A549 treated with AZD2906 at 1 μM for 4 hours (cell line): ENCODE data around the gene MAT1A. TPM values are rescaled to one million over a fixed set of nuclear protein-coding genes. Genes with fewer than 3 reads are reported as not detected.

Experiments used
- total RNA-seq: library from RNA; stranded (reverse); fragments of 200-300 nt; extraction: Qiagen RNA extraction; gene quantifications from 5 replicates; pipeline ENCODE4 v1.2.3, GENCODE V29; 2022

Gene MAT1A
- total RNA-seq: 0.01 to 0.23 TPM (median 0.08 TPM) in 5 replicates

DNA sequence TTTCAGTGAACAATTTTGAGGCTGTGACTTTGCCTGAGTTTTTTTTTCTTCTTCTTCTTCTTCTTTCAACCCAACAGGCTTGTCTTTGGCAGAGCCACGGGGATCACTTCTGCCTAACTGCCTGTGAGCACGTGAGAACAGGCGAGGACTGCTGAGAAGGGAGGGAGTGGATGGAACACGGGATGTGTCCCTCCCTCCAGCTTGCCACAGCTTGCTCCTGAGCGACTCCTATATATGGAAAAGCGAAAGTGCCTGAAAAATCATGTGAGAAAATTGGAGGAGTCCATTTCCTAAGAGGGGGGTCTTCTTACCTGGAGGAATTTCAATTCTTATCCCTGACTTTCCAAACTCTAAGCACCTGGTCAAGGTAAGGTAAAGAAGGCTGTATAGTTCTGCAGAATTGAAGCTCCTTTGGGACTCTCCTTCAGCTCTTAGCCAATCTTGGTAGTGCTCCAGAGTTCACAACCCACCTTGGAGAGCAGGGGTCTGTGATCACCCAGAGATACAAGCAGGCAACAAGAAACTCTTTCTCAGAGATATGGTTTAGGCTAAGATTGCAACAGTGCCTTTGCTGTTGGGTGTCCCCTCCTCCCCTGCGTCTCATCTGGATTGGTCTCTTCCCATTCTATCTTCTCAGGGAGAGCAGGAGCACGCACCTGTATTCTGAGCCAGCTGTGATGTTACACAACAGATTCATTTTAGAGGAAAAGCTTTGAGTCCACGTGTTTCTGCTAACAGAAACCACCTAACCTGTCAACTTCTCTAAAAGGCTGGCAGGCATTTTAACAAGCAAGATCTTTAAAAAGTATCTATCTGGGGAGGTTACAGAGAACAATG, at the start of gene MAT1A:
Gene MAT1A (minus strand): TSS at position 208 of the 837 bp plus-strand sequence. CDS start 235 bp downstream, outside the sequence.

Other genes starting within 250 kb of the MAT1A start
- 16.4 to 24.7 TPM (median 21.5 TPM) in 5 replicates for gene TMEM254, start 211.0 kb downstream of the MAT1A start, total RNA-seq
- gene PLAC9, start 156.9 kb downstream of the MAT1A start, total RNA-seq: 0.16 to 0.30 TPM (median 0.17 TPM) in 3 of 5 replicates, not detected in the others
- gene ANXA11, start 84.1 kb downstream of the MAT1A start, total RNA-seq: 145 to 213 TPM (median 201 TPM) in 5 replicates
- not detected in 5 replicates for gene DYDC1, start 67.1 kb upstream of the MAT1A start, total RNA-seq
- gene DYDC2, start 67.1 kb upstream of the MAT1A start, total RNA-seq: 0.09 to 0.19 TPM in 2 of 5 replicates, not detected in the others
- gene PRXL2A, start 118.9 kb upstream of the MAT1A start, total RNA-seq: 39.5 to 44.6 TPM (median 43.3 TPM) in 5 replicates
- gene TSPAN14, start 164.7 kb upstream of the MAT1A start, total RNA-seq: 108 to 130 TPM (median 129 TPM) in 5 replicates
- 0.02 to 0.06 TPM (median 0.03 TPM) in 4 of 5 replicates, not detected in the other for gene SH2D4B, start 248.2 kb upstream of the MAT1A start, total RNA-seq